Activated CD8-positive, alpha-beta memory T cell treated with anti-CD3 and anti-CD28 coated beads for 1 hour (primary cell): Measurements from ENCODE around the gene PCDH20.
"Not testable (repeated sequence)": the region's sequence is repeated elsewhere in the genome, so short reads cannot be mapped to it uniquely, and the experiment has no call there.

ENCODE experiments used
- DNase-seq, 2 donors: peaks; one replicate each; pipeline ENCODE4 v3.0.0-alpha.2; 2020; ENCODE audit warnings: low read depth in 1 of 2; ENCODE audit errors: extremely low read depth in 1 of 2

Gene PCDH20, protein sequence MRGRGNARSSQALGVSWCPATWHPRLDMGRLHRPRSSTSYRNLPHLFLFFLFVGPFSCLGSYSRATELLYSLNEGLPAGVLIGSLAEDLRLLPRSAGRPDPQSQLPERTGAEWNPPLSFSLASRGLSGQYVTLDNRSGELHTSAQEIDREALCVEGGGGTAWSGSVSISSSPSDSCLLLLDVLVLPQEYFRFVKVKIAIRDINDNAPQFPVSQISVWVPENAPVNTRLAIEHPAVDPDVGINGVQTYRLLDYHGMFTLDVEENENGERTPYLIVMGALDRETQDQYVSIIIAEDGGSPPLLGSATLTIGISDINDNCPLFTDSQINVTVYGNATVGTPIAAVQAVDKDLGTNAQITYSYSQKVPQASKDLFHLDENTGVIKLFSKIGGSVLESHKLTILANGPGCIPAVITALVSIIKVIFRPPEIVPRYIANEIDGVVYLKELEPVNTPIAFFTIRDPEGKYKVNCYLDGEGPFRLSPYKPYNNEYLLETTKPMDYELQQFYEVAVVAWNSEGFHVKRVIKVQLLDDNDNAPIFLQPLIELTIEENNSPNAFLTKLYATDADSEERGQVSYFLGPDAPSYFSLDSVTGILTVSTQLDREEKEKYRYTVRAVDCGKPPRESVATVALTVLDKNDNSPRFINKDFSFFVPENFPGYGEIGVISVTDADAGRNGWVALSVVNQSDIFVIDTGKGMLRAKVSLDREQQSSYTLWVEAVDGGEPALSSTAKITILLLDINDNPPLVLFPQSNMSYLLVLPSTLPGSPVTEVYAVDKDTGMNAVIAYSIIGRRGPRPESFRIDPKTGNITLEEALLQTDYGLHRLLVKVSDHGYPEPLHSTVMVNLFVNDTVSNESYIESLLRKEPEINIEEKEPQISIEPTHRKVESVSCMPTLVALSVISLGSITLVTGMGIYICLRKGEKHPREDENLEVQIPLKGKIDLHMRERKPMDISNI

DNA sequence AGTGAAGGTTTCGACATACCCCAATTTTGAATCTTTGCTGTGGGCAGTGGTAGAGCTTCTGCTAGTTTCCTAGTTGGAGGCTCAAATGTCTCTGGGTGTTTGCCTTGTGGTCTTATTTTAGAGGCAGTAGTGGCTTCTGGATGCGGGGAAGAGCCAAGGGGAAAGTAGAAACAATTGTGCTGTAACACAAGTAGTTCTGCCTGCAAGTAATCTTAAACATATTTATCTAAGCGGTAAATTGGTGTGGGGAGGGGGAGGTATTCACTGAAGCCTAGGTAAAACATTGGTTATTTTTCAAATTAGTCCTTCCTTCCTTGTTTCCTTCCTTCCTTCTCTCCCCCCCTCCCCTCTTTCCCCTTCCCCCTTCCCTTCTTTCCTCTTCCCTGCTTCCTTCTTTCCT lies at the start of gene PCDH20:
Gene PCDH20, minus strand, starts transcription at position 101 of the 400 bp plus-strand sequence. CDS start 691 bp downstream, outside the sequence.
- DNase-seq, result no peak

- no peak for DNase-seq
These were observed 47.4 kb upstream of the PCDH20 start for GRCh38 chr13:61463024-61463423.

- DNase-seq, result no peak
These were observed 37.5 kb upstream of the PCDH20 start for GRCh38 chr13:61453121-61453520.

DNA sequence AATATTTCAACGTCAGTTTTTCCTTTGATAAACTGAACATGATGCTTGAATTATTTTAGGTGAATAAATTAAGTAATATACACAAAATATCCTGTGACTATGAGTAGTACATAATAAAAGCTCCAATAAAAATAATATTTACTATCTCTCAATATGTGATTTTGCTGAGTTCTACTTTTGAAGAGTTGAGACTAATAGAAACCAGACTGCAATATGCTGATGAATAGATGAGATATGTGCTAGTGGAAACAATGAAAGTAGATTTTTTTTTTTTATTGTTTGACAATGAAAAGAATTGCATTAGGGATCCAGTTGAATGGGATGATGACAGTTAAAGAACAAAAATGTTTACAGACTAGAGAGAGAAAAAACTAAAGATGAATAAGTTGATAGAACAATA lies 16.4 kb upstream of the PCDH20 start:
- no peak for DNase-seq

DNA sequence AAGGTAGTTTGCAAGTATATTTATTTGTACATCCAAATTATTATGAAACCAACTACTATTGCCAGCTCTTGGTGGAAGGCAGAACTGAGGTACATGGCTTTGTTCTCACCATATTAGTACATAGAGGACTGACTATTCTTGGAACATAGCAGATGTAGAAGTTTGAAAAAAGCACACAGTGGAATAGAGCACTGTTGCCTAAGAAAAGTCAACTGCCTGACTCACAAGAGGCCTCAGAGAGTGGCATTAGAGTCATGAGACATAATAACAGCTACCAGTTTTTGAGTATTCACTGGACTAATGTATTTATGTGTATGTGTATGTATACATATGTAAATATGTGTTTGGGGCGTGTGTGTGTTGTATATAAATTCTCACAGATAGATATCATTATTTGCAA lies 8.3 kb upstream of the PCDH20 start:
- DNase-seq, result no peak

GRCh38 chr13:61417086-61417570 lies 1.5 kb upstream of the PCDH20 start:
- no peak for DNase-seq

GRCh38 chr13:61415058-61415721 lies 459 bp downstream of the PCDH20 start:
- DNase-seq, result no peak

DNA sequence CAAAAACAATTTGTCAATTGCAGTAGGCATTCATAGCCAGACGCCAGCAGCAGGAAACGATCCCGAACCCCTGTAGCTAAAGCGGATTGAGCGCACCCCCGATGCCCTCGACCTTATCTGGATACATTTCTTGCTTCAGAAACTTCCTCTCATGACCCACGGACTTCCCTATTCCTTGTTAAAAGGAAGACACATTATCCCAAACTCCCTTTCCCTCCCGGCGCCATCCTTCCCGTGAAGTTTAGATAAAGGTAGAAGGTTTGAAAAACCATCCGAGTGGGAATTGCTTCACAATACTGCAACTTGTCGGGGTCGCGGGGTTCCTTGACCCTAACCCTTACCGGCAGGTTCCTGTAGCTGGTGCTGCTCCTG lies 977 bp downstream of the PCDH20 start:
- no peak for DNase-seq

GRCh38 chr13:61413572-61414535 lies 1.8 kb downstream of the PCDH20 start:
- DNase-seq, result no peak

DNA sequence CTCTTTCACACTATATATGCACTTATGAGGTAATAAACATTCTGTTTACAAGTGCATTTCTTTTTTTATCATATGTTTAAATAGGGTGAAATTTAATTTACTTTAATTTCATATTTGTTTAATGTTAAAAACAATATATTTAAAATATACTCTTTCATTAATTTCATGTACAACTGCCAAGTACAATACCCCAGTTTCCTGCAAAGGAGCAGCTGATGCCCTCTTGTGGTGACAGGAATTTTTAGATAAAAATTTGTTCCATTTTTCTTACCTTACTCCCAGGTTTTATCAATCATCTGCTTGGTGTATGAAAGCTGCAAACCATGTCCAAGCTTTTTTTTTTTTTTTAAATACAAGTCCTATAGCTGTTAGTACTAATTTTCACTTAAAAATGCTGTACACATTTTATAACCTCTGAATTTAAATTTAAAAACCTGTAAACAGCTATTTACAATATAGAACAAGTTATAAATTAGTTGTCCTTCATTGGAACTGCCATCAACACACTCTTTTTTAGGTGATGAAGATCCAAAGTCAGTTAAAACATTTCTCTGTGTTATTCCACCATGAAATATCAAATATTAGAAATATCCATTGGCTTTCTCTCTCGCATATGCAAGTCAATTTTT lies 4.9 kb downstream of the PCDH20 start:
- no peak for DNase-seq

DNA sequence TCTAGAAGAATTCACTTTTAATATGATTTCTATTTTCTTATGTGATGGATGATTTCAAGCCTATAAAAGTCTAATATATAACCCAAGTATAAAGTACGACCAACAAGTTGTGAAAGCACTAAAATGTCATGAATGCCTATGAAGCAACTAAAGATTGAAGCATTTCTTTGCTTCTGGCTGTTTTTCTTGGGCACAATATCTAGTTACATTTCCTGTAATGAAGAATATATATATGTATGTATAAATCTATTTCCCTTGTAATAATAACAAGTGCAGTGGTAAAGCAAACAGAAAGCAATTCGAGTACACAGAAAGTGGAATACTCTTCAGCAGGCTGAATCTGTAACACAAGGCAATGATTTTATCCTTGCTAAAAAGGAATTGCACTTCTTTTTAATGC lies 5.4 kb downstream of the PCDH20 start:
- no peak for DNase-seq

DNA sequence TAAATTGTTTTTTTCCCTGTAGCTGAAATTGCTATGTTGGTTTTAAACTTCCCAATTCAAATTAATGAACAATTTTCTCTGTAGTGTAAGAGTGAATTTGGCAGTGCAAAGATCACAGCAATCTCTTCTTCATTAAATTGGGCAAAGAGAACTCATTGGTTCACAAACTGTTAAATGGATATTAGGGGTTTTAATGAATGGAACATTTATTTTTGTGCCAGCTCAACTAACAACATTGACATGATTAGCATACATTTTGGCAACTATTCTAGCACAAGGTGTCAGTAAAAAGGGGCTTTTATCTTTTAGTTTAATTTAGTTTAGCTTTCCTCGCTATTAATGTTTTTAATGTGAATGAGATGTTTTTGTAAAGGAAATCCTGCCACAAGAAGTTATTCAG lies 7.1 kb downstream of the PCDH20 start:
- DNase-seq, result no peak

GRCh38 chr13:61406275-61406674 lies 9.4 kb downstream of the PCDH20 start:
- no peak for DNase-seq

DNA sequence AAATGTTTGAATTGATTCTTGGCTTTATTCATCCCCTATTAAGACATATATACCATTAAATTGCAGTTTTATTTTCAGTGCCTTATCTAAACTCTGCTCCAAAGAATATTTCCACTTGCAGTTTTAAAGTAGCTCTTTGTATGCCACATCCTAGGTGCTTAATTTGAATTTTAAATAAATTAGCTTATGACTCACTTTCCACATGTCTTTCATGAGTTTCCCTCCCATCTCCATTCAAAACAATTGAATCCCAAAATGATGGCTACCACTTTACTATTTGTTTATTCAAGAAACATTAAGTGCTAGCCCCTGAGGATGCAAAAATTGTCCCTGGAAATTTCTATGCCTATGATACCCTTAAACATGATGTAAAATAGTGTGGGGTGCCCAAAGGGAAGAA lies 19.5 kb downstream of the PCDH20 start:
- no peak for DNase-seq

- no peak for DNase-seq
These were observed 24.2 kb downstream of the PCDH20 start for GRCh38 chr13:61391426-61391825.

GRCh38 chr13:61387694-61388093 lies 28.0 kb downstream of the PCDH20 start:
- DNase-seq, result no peak

- DNase-seq, result no peak
These were observed 32.5 kb downstream of the PCDH20 start for GRCh38 chr13:61383111-61383510.

GRCh38 chr13:61370520-61370919 lies 45.1 kb downstream of the PCDH20 start:
- DNase-seq, result no peak

- not testable (repeated sequence) for DNase-seq
These were observed 51.0 kb downstream of the PCDH20 start for GRCh38 chr13:61364690-61365089.

- DNase-seq, result no peak
These were observed 53.1 kb downstream of the PCDH20 start for GRCh38 chr13:61362522-61362921.
